HepG2 (cell line): ENCODE data around the gene NAV3. TPM values are rescaled to one million over a fixed set of nuclear protein-coding genes. Genes with fewer than 3 reads are reported as not detected.

Experiments
- ATAC-seq: fragments of 200-7000 bp; cut with Tn5 transposase; 3 replicates; pipeline ENCODE4 v1.9.1; 2020; ENCODE audit warnings: mild to moderate bottlenecking, moderate library complexity
- BruUV-seq: library from RNA; stranded (reverse); fragments of 400-500 nt; replicated peaks from 2 replicates; lab custom pipeline; 2021; lab: Mats Ljungman, UMichigan
- CTCF ChIA-PET: fragments of 300-600 bp; formaldehyde crosslinking; extraction: SDS; loops from one replicate; lab custom pipeline; 2021; ENCODE audit warnings: low total read pairs, inconsistent platforms, low intra/inter-chr PET ratio; lab: Yijun Ruan, JAX
- POLR2A ChIA-PET: fragments of 350-600 bp; sonication (Branson Sonifier 250); formaldehyde crosslinking; loops from one replicate; lab custom pipeline; 2020; ENCODE audit warnings: antibody characterized with exemption, inconsistent platforms; lab: Yijun Ruan, JAX
- DNase-seq: peaks from one replicate; pipeline ENCODE4 v3.0.0-alpha.2; 2015; ENCODE audit warnings: low spot score
- FAIRE-seq: peaks from 3 replicates; lab custom pipeline; 2011; peaks lifted over from hg19 to GRCh38; lab: Jason Lieb, UNC
- H2AFZ ChIP-seq: one replicate; pipeline ENCODE4 v1.6.1; 2011; ENCODE audit warnings: low read length, inconsistent platforms
- H3K27ac ChIP-seq: fragments of 300-600 bp; 3 replicates; pipeline ENCODE4 v1.8.0; 2011; ENCODE audit warnings: mixed run types, mild to moderate bottlenecking, mixed read lengths, low read length, inconsistent platforms; ENCODE audit not compliant: insufficient read depth; ENCODE audit errors: extremely low read length
- H3K27me3 ChIP-seq, 2 experiments: fragments of 200-600 bp in 1 of 2; 2 replicates in 1 of 2; 3 replicates in 1 of 2; pipeline versions ENCODE4 v1.6.0 to v1.8.0; 2011; ENCODE audit warnings: low read length in 2 of 2, mild to moderate bottlenecking in 2 of 2, moderate library complexity in 2 of 2, inconsistent platforms in 1 of 2; ENCODE audit not compliant: insufficient read depth in 2 of 2, control insufficient read depth in 1 of 2
- H3K36me3 ChIP-seq, 2 experiments: fragments of 200-600 bp in 1 of 2; replicated peaks in 1 of 2; 2 replicates in 1 of 2; 3 replicates in 1 of 2; pipeline versions ENCODE4 v1.5.1 to v1.8.0; 2011; ENCODE audit warnings: low read length in 2 of 2, inconsistent platforms in 1 of 2; ENCODE audit not compliant: insufficient read depth in 2 of 2, control insufficient read depth in 1 of 2
- H3K4me1 ChIP-seq: 2 replicates; pipeline ENCODE4 v1.5.1; 2012; ENCODE audit warnings: low read length, inconsistent platforms; ENCODE audit not compliant: insufficient read depth
- H3K4me2 ChIP-seq: 2 replicates; pipeline ENCODE4 v1.6.0; 2011; ENCODE audit warnings: low read depth, low read length, inconsistent platforms
- H3K4me3 ChIP-seq, 3 experiments: fragments of 200-600 bp in 1 of 3; sonication (generic), shearing (Covaris generic) in 1 of 3; replicated peaks in 1 of 3; 2 replicates each; pipeline ENCODE4 v1.5.1; 2011 to 2016; ENCODE audit warnings: low read length in 3 of 3, inconsistent platforms in 2 of 3, low read depth in 2 of 3, mild to moderate bottlenecking in 2 of 3, control low read depth in 1 of 3, mixed read lengths in 1 of 3; ENCODE audit not compliant: insufficient read depth in 1 of 3
- H3K79me2 ChIP-seq: one replicate; pipeline ENCODE4 v1.6.1; 2011; ENCODE audit warnings: low read length, inconsistent platforms; ENCODE audit not compliant: insufficient read depth
- H3K9ac ChIP-seq: 2 replicates; pipeline ENCODE4 v1.6.0; 2011; ENCODE audit warnings: mild to moderate bottlenecking, low read depth, low read length, inconsistent platforms; ENCODE audit not compliant: insufficient read depth
- H3K9me3 ChIP-seq: 2 replicates; pipeline ENCODE4 v1.5.1; 2012; ENCODE audit warnings: mild to moderate bottlenecking, low read length
- H4K20me1 ChIP-seq: 2 replicates; pipeline ENCODE4 v1.6.0; 2011; ENCODE audit warnings: inconsistent platforms, mild to moderate bottlenecking, low read length, moderate library complexity; ENCODE audit not compliant: insufficient read depth
- TCF7L2 ChIP-seq: IDR thresholded peaks from 2 replicates; pipeline ENCODE4 v1.6.1; 2011; ENCODE audit warnings: mild to moderate bottlenecking, low read depth, low read length, moderate library complexity
- ZBTB7A ChIP-seq: sonication (generic); formaldehyde crosslinking; IDR thresholded peaks from 2 replicates; pipeline ENCODE4 v1.8.0; 2022; ENCODE audit warnings: mild to moderate bottlenecking, missing genetic modification reagents
- ZFP36L2 ChIP-seq: sonication (generic); formaldehyde crosslinking; IDR thresholded peaks from 2 replicates; pipeline ENCODE4 v1.4.0; 2020; ENCODE audit warnings: missing genetic modification reagents
- ZNF530 ChIP-seq: sonication (generic); formaldehyde crosslinking; IDR thresholded peaks from 2 replicates; pipeline ENCODE4 v1.5.0; 2020; ENCODE audit warnings: low read depth, mild to moderate bottlenecking, missing genetic modification reagents
- WGBS: methylation state at CpG from one replicate; pipeline ENCODE4 v1.1.6; 2017; ENCODE audit warnings: low lambda C conversion rate; 5-methylcytosine and 5-hydroxymethylcytosine counted together
- in situ Hi-C: cut with HindIII; loops from 2 replicates; pipeline ENCODE4 v1.10.0; 2017; ENCODE audit warnings: low pct_unique_long_range_greater_than_20kb; ENCODE audit not compliant: extremely low pct_ligation_motif_present
- intact Hi-C: fragments of 100-400 bp; cut with micrococcal nuclease; formaldehyde crosslinking; loops from one replicate; pipeline ENCODE4 v1.10.0; 2022; ENCODE audit not compliant: unreplicated experiment
- polyA plus RNA-seq, 8 experiments: library from polyadenylated mRNA; depleted of rRNA in 3 of 8; stranded (reverse) in 7 of 8; unstranded in 1 of 8; fragments of >200 nt; fragmentation: Illumina TruSeq in 4 of 8; extraction: Trizol in 4 of 8; gene quantifications; 2 replicates each; pipeline versions ENCODE4 v1.2.1 to v1.2.3, GENCODE V29; 2011 to 2016; ENCODE audit warnings: low read depth in 4 of 8, missing spikeins in 1 of 8, mixed read lengths in 1 of 8; ENCODE audit not compliant: insufficient read depth in 1 of 8
- total RNA-seq, 5 experiments: library from RNA; depleted of rRNA; stranded (reverse); fragments of >200 nt; fragmentation: Illumina TruSeq; extraction: Trizol; gene quantifications; 2 replicates each; pipeline ENCODE4 v1.2.3, GENCODE V29; 2016; ENCODE audit warnings: low read depth in 1 of 5

NAV3 gene
- total and polyA plus RNA-seq, 2 of the 13 experiments (the other 11 are each of a cell fraction or from before 2014, with no cell fraction given) = 0.01 to 0.18 TPM

DNA sequence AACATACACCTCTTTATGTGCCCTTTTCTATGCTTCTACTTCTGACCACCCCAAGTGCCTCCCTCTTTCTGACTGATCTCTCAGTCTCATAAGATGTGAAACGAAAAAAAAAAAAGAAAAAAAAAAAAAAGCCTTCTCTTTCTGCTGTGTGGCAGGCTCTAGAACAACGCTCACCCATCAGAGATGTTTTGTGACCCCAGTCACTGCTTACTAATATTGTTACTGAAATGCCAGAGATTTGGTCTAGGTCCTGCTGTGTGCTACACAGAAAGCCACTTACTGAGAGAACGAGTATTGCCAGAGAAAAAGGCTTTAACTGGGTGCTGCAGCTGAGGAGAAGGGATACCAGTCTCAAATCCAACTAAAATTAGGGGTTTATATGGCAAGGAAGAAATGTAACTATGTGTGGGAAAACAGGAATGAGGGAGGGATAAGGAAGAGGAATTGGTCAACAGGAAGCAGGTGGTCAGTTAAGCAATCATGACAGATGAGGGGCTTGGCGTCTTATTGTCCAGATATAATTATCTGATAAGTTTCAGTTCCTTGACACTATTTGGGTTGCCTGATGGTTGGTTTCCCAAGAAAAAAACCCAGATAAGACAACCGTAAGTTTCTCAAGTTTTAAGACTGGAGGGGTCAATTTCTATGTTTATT lies 149.0 kb downstream of the NAV3 start:
- Histone ChIP-seq H3K27me3 (no peaks in the 10 kb centered on the region; a peak in 1 of 5 replicates), H3K9me3 (no peaks in the 10 kb centered on the region), H4K20me1 (no peaks in the 10 kb centered on the region), H3K36me3 (no peaks in the 10 kb centered on the region), H3K4me2 (no peak overlapping the region), H2AFZ (no peak overlapping the region), H3K79me2 (no peaks in the 10 kb centered on the region), H3K4me3 (no peak overlapping the region), H3K4me1 (no peaks in the 10 kb centered on the region), H3K9ac (no peak overlapping the region), H3K27ac (no peak overlapping the region)
- in situ Hi-C loops (loop anchor here (25.0 kb wide), 1 partner anchor 1358 kb away; no protein-coding TSS in a partner anchor), intact Hi-C loops (no loop called here)
- ATAC-seq (no peak), FAIRE-seq (no peak), DNase-seq (no peak)
- ChIA-PET POLR2A (no interaction called here), CTCF (no interaction called here)
- TF ChIP-seq TCF7L2 = no peak
- no peak for TF ChIP-seq ZBTB7A (CRISPR knock-in tag)
- 36% methylated on average over 5 of the region's 5 CpGs for WGBS
- BruUV-seq = no TSS peak

DNA sequence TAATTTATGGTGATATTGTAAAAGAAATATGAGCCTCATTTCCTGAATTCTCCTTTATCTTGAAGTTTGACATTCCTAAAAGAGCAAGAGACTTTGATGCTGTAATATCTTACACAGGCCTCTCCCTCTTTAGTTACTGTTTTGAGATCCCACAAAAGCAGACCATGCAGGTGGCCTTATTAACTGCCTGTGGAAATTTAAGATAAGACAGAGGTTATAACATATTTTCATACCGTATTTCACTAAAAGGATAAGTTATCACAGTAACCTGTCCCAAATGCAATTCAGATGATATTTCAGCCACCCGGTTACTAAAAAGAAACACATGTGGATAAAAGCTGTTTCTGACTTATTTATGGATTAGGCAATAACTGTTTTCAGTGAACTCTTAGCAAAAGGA lies 150.1 kb downstream of the NAV3 start:
- no peaks in the 10 kb centered on the region for H3K36me3 ChIP-seq
- ATAC-seq (no peak), FAIRE-seq (no peak), DNase-seq (no peak)
- H3K9ac ChIP-seq = no peak overlapping the region
- ChIA-PET POLR2A (no interaction called here), CTCF (no interaction called here)
- no peak overlapping the region for H3K4me3 ChIP-seq
- no TSS peak for BruUV-seq
- no peaks in the 10 kb centered on the region; a peak in 1 of 5 replicates for H3K27me3 ChIP-seq
- TF ChIP-seq ZFP36L2 (no peak), ZNF530 (no peak)
- H3K4me2 ChIP-seq = no peak overlapping the region
- no peak overlapping the region for H2AFZ ChIP-seq
- no peaks in the 10 kb centered on the region for H3K9me3 ChIP-seq
- no peak overlapping the region for H3K27ac ChIP-seq
- WGBS = 43% methylated on average over 2 of the region's 2 CpGs
- in situ Hi-C loops = loop anchor here (25.0 kb wide), 1 partner anchor 1357 kb away; no protein-coding TSS in a partner anchor
- no peaks in the 10 kb centered on the region for H3K4me1 ChIP-seq
- no peaks in the 10 kb centered on the region for H4K20me1 ChIP-seq
- intact Hi-C loops = no loop called here
- no peaks in the 10 kb centered on the region for H3K79me2 ChIP-seq
